ENCODE data around the gene DNAJC6. TPM values are rescaled to one million over a fixed set of nuclear protein-coding genes. Genes with fewer than 3 reads are reported as not detected.

Gene DNAJC6
- total RNA-seq, 2 donors from 2014 or later, result 1.3 to 2.2 TPM

DNA sequence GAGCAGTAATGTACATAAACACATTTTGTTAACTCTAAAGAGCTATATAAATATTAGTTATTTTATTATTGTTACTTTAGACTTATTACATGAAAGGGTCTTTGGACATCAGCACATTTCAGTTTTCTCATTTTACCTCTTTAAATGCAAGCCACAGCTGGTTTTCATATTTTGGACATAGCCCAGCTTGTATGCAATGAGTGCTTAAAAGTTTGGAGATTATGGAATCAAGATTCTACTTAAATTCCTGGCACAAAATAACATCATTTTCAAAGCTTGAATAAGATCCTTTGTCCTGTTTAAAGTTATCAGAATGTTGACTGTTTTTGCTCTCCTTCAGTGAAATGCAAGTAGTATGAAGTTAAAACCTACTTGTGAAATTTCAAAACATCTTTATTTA lies 95.6 kb downstream of the DNAJC6 start:
- no peaks in the 10 kb centered on the region for H3K9me3 ChIP-seq
- H3K9ac ChIP-seq (ENCODE audit: low read depth in 2 of 2, low read length in 2 of 2), result no peak overlapping the region
- TF ChIP-seq, protein P1, sequence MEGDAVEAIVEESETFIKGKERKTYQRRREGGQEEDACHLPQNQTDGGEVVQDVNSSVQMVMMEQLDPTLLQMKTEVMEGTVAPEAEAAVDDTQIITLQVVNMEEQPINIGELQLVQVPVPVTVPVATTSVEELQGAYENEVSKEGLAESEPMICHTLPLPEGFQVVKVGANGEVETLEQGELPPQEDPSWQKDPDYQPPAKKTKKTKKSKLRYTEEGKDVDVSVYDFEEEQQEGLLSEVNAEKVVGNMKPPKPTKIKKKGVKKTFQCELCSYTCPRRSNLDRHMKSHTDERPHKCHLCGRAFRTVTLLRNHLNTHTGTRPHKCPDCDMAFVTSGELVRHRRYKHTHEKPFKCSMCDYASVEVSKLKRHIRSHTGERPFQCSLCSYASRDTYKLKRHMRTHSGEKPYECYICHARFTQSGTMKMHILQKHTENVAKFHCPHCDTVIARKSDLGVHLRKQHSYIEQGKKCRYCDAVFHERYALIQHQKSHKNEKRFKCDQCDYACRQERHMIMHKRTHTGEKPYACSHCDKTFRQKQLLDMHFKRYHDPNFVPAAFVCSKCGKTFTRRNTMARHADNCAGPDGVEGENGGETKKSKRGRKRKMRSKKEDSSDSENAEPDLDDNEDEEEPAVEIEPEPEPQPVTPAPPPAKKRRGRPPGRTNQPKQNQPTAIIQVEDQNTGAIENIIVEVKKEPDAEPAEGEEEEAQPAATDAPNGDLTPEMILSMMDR (IDR thresholded peaks at IDR 0.05), result no peak
- intact Hi-C loops (cut with DNase I), result no loop called here
- no peaks in the 10 kb centered on the region for H3K4me1 ChIP-seq
- H3K4me3 ChIP-seq, result no peak overlapping the region
- H3K27ac ChIP-seq, result no peak overlapping the region
- H3K36me3 ChIP-seq, result no peaks in the 10 kb centered on the region
- H3K27me3 ChIP-seq, result no peaks in the 10 kb centered on the region
- DNase-seq, result no peak

DNA sequence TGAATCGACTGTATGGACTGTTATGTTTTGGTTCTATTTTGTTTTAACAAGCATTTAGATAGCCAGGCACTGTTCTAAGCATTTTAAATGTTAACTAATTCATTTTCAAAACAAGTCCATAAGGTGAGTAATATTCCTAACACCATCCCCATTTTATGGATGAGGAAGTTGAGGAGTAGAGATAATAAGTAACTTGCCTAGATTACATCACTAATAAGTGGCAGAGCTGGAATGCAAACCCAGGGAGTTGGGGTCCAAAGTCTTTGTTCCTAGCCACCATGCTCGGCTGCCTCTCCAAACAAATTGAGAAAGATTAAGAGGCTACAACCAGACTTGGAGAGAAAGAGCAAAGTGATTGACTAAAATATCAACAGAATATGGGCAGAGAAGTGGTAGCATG lies 98.5 kb downstream of the DNAJC6 start:
- DNase-seq, result no peak

DNA sequence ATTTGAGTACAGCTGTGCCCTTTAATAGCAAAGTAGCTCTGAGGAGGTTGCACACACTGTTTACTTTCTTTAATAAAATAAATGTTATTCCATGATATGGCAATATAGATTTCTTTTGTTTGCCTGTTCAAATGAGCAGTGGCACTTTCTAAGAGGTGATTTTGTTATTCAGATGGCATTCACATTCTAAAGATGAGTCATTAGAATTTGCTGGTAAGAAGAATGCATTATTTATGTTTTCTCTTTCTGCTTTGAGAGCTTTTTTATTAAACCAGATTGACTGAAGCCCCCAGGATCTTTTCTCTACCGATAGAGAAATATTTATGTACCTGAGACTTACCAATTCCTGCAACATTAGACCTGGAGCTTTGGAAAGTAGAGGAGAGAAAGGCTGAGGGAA lies 100.0 kb downstream of the DNAJC6 start:
- TF ChIP-seq, protein P1 (IDR thresholded peaks at IDR 0.05), result no peak
- Histone ChIP-seq H3K4me1 (no peaks in the 10 kb centered on the region), H3K4me3 (no peak overlapping the region), H3K9ac (ENCODE audit: low read depth in 2 of 2, low read length in 2 of 2) (no peak overlapping the region), H3K9me3 (no peaks in the 10 kb centered on the region), H3K36me3 (no peaks in the 10 kb centered on the region), H3K27me3 (no peaks in the 10 kb centered on the region), H3K27ac (no peak overlapping the region)
- DNase-seq, result no peak
- intact Hi-C loops (cut with DNase I), result no loop called here

More for the DNA sequence above, 98.5 kb downstream of the DNAJC6 start:
- Histone ChIP-seq H3K9me3 (no peaks in the 10 kb centered on the region), H3K9ac (ENCODE audit: low read depth in 2 of 2, low read length in 2 of 2) (no peak overlapping the region), H3K27me3 (no peaks in the 10 kb centered on the region), H3K4me3 (no peak overlapping the region), H3K36me3 (no peaks in the 10 kb centered on the region), H3K27ac (no peak overlapping the region), H3K4me1 (no peaks in the 10 kb centered on the region)
- intact Hi-C loops (cut with DNase I), result no loop called here
- TF ChIP-seq, protein P1 (IDR thresholded peaks at IDR 0.05), result no peak

DNA sequence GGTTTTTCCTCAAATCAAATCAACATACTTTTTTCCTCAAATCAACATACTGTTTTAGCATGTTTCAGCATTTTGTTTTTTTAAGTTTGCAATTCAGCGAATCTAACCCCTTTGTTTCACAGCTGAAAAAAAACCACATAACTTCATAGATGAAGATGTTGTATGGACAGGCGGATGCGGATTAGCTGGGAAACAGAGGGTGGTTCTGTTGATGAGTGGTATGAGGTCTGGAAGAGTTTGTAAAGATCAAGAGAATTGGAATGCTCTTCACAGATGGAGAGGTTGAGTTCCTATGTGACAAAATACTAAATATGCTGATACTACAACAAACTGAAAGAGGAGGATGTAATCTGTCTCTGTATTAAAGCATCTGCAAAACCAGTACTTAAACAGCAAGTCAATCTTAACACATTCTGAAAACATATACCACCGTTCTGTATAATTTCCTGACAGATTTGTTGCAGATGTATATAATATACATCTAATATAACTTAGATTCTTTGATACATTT lies 100.5 kb downstream of the DNAJC6 start:
- Histone ChIP-seq H3K9me3 (no peaks in the 10 kb centered on the region), H3K4me3 (no peak overlapping the region), H3K27ac (no peak overlapping the region), H3K9ac (ENCODE audit: low read depth in 2 of 2, low read length in 2 of 2) (no peak overlapping the region), H3K4me1 (no peaks in the 10 kb centered on the region), H3K36me3 (no peaks in the 10 kb centered on the region), H3K27me3 (no peaks in the 10 kb centered on the region)
- DNase-seq, result no peak
- TF ChIP-seq, protein P1 (IDR thresholded peaks at IDR 0.05), result no peak
- intact Hi-C loops (cut with DNase I), result no loop called here

DNA sequence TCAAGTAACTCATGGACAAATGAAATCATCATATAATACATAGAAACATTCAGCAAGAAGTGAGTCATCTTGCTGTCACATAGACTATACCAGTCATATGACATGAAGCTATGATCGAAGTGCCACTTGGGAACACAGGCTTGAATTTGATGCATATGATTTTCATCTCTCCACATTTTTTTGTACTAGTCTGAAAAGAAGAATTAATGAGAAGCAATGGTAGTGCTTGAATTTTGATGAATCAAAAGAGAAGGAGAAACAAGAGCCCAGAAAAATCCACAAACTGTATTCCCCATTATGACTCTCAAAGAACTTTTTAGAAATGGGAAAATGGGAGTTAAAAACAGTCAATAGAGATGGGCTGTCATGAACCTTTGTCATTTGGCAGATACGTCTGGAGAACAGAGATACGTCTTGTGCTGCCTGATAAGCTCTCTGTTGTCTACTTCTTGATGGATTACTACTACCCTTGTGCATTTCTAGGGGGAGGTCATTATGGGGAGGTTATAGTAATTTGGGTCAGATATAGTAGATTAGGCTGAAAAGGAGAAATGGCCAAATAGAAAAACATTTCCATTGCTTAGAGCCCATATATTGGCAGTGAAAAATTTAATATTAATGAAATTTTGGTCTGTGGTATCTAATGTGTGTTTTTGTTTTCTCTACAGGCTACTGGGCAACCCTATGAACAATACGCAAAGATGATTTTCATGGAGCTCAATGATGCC lies 103.1 kb downstream of the DNAJC6 start:
- Histone ChIP-seq H3K36me3 (no peaks in the 10 kb centered on the region), H3K9me3 (no peaks in the 10 kb centered on the region)
- TF ChIP-seq, protein P1 (IDR thresholded peaks at IDR 0.05), result no peak

More for the DNA sequence above, 103.1 kb downstream of the DNAJC6 start:
- Histone ChIP-seq H3K4me3 (no peak overlapping the region), H3K27me3 (no peaks in the 10 kb centered on the region), H3K9ac (ENCODE audit: low read depth in 2 of 2, low read length in 2 of 2) (no peak overlapping the region), H3K27ac (no peak overlapping the region), H3K4me1 (no peaks in the 10 kb centered on the region)
- intact Hi-C loops (cut with DNase I), result no loop called here
- DNase-seq, result no peak

Measured in colonic mucosa (tissue), 4 donors.